ENCODE measurements around the gene KRT34.
"Not testable (repeated sequence)": the region's sequence is repeated elsewhere in the genome, so short reads cannot be mapped to it uniquely, and the experiment has no call there.

The KRT34 gene

GRCh38 chr17:41411072-41411840 lies 29.1 kb upstream of the KRT34 start:
- no peak for FAIRE-seq
- no peak for TF ChIP-seq PAX5 (IDR thresholded peaks at IDR 0.05; ENCODE audit: insufficient read depth, low read length, severe bottlenecking)
- TF ChIP-seq TAF1 (IDR thresholded peaks at IDR 0.05; ENCODE audit: low read depth, low read length) = no peak
- TF ChIP-seq POU2F2 (IDR thresholded peaks at IDR 0.05; ENCODE audit: low read depth, low read length) = no peak
- TF ChIP-seq POLR2A (IDR thresholded peaks at IDR 0.05; ENCODE audit: low read depth, low read length) = no peak
- TF ChIP-seq POLR2AphosphoS5 (IDR thresholded peaks at IDR 0.05; ENCODE audit: low read depth, low read length) = no peak
- no peak for TF ChIP-seq SPI1 (IDR thresholded peaks at IDR 0.05; ENCODE audit: low read depth, low read length)

DNA sequence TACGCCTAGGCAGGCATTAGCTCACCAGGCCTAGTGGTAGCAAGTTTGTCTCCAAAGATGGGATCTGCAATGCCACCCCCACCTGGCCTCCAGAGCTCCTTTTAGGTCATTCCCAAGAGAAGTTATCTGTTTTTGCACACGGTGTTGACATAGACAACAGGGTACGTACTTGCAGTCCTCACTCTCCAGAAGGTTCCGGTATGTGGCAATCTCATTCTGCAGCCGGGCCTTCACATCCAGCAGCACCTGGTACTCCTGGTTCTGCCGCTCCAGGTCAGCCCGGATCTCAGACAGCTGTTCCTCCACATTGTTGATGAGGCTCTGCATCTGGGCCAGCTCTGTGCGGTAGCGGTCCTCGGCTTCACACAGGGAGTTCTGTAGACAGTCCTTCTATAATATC lies 25.1 kb upstream of the KRT34 start:
- no peak for FAIRE-seq
- no peak for TF ChIP-seq POU2F2 (IDR thresholded peaks at IDR 0.05; ENCODE audit: low read depth, low read length)
- no peak for TF ChIP-seq PAX5 (IDR thresholded peaks at IDR 0.05; ENCODE audit: insufficient read depth, low read length, severe bottlenecking)
- no peak for TF ChIP-seq TAF1 (IDR thresholded peaks at IDR 0.05; ENCODE audit: low read depth, low read length)
- DNase-seq (ENCODE audit: insufficient read length, low spot score) = no peak

More at GRCh38 chr17:41411072-41411840, 29.1 kb upstream of the KRT34 start:
- no peak for DNase-seq (ENCODE audit: insufficient read length, low spot score)

DNA sequence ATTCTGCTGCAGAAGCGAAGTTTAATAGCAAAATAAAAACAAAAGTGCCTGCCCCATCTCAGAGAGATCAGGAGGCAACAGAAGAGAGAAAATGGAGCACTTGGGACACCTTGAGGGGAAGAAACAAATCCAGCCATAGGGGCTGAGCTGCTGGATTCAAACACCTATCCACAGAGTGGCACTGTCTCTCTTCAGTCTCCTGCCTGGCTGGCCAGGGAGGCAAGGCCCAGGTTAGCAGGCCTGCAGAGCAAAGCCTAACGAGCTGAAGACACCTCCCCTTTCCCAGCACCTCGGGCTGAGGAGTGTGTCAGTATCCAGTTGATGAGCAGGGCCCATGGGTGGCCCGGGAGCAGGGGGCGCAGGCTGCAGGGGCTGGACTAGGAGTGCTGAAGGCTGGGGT lies 24.1 kb upstream of the KRT34 start:
- FAIRE-seq = no peak
- DNase-seq (ENCODE audit: insufficient read length, low spot score) = no peak
- no peak for TF ChIP-seq PAX5 (IDR thresholded peaks at IDR 0.05; ENCODE audit: insufficient read depth, low read length, severe bottlenecking)
- TF ChIP-seq TAF1 (IDR thresholded peaks at IDR 0.05; ENCODE audit: low read depth, low read length) = no peak
- TF ChIP-seq POLR2AphosphoS5 (IDR thresholded peaks at IDR 0.05; ENCODE audit: low read depth, low read length) = no peak
- no peak for TF ChIP-seq POLR2A (IDR thresholded peaks at IDR 0.05; ENCODE audit: low read depth, low read length)
- no peak for TF ChIP-seq SPI1 (IDR thresholded peaks at IDR 0.05; ENCODE audit: low read depth, low read length)
- no peak for TF ChIP-seq POU2F2 (IDR thresholded peaks at IDR 0.05; ENCODE audit: low read depth, low read length)

GRCh38 chr17:41404024-41404671 lies 22.0 kb upstream of the KRT34 start:
- DNase-seq (ENCODE audit: insufficient read length, low spot score) (no peak), FAIRE-seq (no peak)
- TF ChIP-seq POLR2AphosphoS5 (IDR thresholded peaks at IDR 0.05; ENCODE audit: low read depth, low read length) (no peak), PAX5 (IDR thresholded peaks at IDR 0.05; ENCODE audit: insufficient read depth, low read length, severe bottlenecking) (no peak), SPI1 (IDR thresholded peaks at IDR 0.05; ENCODE audit: low read depth, low read length) (no peak), POU2F2 (IDR thresholded peaks at IDR 0.05; ENCODE audit: low read depth, low read length) (no peak), TAF1 (IDR thresholded peaks at IDR 0.05; ENCODE audit: low read depth, low read length) (no peak), POLR2A (IDR thresholded peaks at IDR 0.05; ENCODE audit: low read depth, low read length) (no peak)

DNA sequence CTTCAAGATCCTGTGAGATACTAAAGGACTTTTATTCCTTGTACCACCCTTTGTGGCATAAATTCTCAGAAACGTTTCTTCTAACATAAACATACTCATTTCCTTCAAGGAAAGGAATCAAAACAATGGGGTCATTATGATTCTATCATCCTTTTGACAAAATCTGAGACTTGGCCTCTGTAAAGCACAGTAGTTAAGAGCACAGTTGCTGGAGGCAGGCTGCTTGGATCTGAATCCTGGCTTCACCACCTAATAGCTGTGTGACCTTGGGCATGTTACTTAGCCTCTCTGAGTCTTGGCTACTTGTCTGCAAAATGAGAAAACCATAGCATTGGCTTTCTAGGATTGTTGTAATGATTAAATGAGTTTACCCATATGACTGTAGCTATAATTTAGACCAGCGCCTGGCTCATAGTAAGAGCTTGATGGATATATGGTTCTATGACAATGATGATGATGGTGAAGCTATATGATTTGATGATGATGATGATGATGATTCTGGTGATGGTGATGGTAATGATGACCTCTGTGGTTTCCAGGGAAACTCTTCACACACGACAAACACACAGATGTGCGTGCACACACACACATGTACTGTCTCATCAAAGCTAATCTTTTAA lies 21.4 kb upstream of the KRT34 start:
- TF ChIP-seq SPI1 (IDR thresholded peaks at IDR 0.05; ENCODE audit: low read depth, low read length) (no peak), PAX5 (IDR thresholded peaks at IDR 0.05; ENCODE audit: insufficient read depth, low read length, severe bottlenecking) (no peak), POU2F2 (IDR thresholded peaks at IDR 0.05; ENCODE audit: low read depth, low read length) (no peak), POLR2AphosphoS5 (IDR thresholded peaks at IDR 0.05; ENCODE audit: low read depth, low read length) (no peak), POLR2A (IDR thresholded peaks at IDR 0.05; ENCODE audit: low read depth, low read length) (no peak), TAF1 (IDR thresholded peaks at IDR 0.05; ENCODE audit: low read depth, low read length) (no peak)
- DNase-seq (ENCODE audit: insufficient read length, low spot score) (no peak), FAIRE-seq (no peak)

DNA sequence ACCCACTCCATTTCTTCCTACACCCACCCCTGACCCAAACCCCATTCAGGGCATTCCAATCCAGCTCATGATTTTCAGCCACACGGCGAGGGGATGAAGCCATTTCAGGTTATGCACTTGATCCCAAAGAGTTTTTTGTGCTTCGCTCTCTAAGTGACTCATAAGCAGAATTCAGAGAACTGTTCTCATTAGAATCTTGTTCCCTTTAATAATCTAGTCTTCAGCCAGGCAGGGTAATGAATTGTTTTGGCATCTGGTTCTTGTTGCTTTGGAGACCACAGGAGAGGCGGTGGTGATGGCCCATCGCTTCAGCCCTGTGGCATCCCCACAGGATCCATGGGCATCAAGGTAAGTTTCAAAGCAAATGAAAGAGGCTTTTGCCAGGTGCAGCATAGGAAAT lies 20.1 kb upstream of the KRT34 start:
- DNase-seq (ENCODE audit: insufficient read length, low spot score) (no peak), FAIRE-seq (no peak)
- TF ChIP-seq POLR2AphosphoS5 (IDR thresholded peaks at IDR 0.05; ENCODE audit: low read depth, low read length) = no peak

DNA sequence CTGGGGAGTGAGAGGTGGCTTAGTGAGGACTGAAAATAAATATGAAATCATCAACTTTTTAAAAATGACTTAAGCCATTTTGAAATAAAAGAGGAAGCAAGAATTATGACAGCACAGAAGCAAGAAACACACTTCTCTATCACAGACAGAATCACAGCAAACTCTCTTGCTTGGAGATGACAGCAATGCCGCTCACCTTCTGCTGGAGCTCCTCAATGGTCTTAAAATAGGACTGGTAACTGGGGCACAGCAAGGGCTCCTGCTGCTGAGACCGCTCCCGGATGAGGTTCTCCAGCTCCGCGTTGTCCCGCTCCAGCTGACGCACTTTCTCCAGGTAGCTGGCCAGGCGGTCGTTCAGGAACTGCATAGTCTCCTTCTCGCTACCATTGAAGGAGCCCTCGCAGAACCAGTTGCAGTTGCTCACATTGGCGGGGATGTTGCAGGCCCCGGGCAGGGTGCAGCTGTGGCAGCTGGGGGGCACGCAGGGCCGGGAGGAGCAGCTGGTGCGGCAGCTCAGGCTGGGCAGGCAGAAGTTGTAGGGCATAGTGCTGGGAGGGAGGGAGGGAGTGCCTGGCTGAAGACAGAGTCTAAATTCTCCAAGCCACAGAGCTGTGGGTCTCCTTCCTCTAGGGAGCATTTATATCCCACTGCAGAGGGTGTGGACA lies 15.0 kb upstream of the KRT34 start, which contains the start of gene KRT31:
TSS of gene KRT31 (minus strand) at position 613 of the 665 bp plus-strand sequence. CDS start at position 544, 69 bp downstream.
- FAIRE-seq (no peak), DNase-seq (ENCODE audit: insufficient read length, low spot score) (no peak)
- TF ChIP-seq SPI1 (IDR thresholded peaks at IDR 0.05; ENCODE audit: low read depth, low read length) = no peak
- TF ChIP-seq POLR2A (IDR thresholded peaks at IDR 0.05; ENCODE audit: low read depth, low read length) = no peak
- no peak for TF ChIP-seq POU2F2 (IDR thresholded peaks at IDR 0.05; ENCODE audit: low read depth, low read length)
- TF ChIP-seq PAX5 (IDR thresholded peaks at IDR 0.05; ENCODE audit: insufficient read depth, low read length, severe bottlenecking) = no peak
- TF ChIP-seq TAF1 (IDR thresholded peaks at IDR 0.05; ENCODE audit: low read depth, low read length) = no peak

GRCh38 chr17:41396340-41396739 lies 14.2 kb upstream of the KRT34 start:
- DNase-seq (ENCODE audit: insufficient read length, low spot score) = no peak
- FAIRE-seq = no peak
- TF ChIP-seq POLR2A (IDR thresholded peaks at IDR 0.05; ENCODE audit: low read depth, low read length) (no peak), SPI1 (IDR thresholded peaks at IDR 0.05; ENCODE audit: low read depth, low read length) (no peak), PAX5 (IDR thresholded peaks at IDR 0.05; ENCODE audit: insufficient read depth, low read length, severe bottlenecking) (no peak)

DNA sequence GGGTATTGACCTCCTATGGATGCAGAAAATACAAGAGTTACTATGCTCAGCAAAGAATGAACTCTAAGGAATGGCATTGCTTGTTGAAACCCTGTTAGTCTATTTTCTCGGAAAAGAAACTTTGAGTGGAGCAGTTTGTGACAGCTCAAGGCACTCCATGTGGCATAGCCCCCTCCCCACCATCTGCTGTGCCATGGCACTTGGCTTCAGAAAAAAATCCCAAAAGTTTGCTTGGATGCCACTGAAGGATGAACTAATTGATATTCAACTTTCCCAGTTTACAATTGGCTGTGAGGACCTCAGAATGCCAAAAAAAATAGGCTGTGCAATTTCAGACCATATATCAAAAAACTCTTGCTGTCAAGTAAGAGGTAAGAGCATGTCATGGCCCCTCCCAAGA lies 13.5 kb upstream of the KRT34 start:
- FAIRE-seq (no peak), DNase-seq (ENCODE audit: insufficient read length, low spot score) (no peak)
- no peak for TF ChIP-seq SPI1 (IDR thresholded peaks at IDR 0.05; ENCODE audit: low read depth, low read length)
- no peak for TF ChIP-seq PAX5 (IDR thresholded peaks at IDR 0.05; ENCODE audit: insufficient read depth, low read length, severe bottlenecking)
- TF ChIP-seq POLR2AphosphoS5 (IDR thresholded peaks at IDR 0.05; ENCODE audit: low read depth, low read length) = no peak

GRCh38 chr17:41395044-41395443 lies 12.9 kb upstream of the KRT34 start:
- not testable (repeated sequence) for DNase-seq (ENCODE audit: insufficient read length, low spot score); FAIRE-seq
